HG03039 (cell line): Measurements from ENCODE around the gene LIM2.

Experiments
- ATAC-seq: cut with Tn5 transposase; IDR thresholded peaks from one replicate; pipeline ENCODE4 v1.9.1; 2021; ENCODE audit warnings: mild to moderate bottlenecking, moderate library complexity; ENCODE audit not compliant: unreplicated experiment

Gene LIM2

DNA sequence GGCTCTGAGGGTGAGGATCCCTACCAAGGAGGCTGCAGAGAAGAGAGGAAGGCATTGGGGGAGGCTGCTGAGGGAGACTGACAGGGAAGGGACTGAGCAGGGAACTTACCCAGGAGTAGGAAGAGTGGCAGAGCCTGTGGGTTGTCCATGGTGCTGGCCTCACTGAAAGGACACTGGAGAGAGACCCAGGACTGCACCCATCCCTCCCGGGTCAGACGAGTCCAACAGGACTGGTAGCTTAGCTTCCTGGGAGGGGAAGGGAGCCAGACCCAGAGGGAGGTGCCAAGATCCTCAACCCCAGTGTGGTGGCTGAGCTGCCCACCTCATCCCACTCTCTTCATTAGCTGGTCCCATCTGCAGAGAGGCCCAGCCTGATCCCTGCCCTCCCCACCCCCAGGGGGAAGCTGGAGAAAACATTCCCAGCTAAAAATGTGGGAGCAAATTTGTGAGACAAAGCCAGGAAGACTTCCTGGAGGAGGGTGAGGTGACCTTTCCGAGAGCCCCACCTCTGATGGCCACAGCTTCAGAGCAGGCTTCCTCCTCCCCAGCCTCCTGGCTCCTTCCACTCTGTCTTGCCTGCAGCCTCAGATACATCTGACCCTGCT lies 45.7 kb downstream of the LIM2 start, which contains the start of gene VSIG10L:
TSS of gene VSIG10L (minus strand) at position 164 of the 605 bp plus-strand sequence. CDS start at position 149, 15 bp downstream.
- ATAC-seq: no peak

- no peak for ATAC-seq
Observed at GRCh38 chr19:51341066-51341465, 46.7 kb downstream of the LIM2 start.

DNA sequence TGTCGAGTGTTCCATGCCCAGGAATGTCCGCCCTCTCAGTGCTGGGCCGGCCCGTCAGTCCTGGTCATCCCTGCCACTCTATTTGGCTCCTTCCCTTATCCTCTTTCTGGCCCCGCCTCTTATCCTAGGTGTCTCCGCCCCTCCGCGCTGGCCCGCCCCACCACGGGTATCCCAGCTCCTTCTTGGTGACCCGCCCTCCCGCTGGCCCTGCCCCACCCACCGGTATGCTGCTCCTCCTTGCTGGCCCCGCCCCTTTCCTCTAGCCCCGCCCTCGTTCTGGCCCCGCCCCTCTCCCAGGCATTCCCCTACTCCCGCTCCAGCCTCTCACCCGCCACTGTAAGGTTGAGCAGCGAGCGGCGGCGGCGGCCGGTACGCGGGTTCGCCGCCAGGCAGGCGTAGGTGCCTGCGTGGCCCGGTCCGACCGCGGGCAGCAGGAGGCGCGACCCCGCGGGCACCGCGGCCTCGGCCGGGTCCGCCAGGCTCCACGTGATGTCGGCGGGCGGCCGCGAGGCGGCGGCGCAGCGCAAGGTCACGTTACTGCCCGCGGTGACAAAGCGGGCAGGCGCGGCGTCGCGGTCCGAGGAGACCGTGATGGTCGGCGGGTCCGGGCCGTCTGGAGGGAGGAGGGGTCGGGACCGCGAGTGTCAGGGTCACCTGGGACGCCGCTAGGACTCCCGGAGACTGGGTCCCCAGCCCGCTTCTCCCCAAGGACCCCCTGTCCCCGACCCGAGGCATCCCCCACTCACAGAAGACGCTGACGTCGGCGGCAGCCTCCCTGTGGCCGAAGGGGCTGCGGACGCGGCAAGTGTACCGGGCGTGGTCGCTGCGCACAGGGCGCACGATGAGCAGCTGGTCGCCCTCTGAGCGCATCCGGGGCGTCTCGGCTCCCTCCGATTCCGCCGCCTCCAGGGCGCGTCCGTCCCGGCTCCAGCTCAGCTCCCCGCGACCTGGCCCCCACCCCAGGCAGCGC lies 47.8 kb downstream of the LIM2 start:
- ATAC-seq: peak; percentile 70

DNA sequence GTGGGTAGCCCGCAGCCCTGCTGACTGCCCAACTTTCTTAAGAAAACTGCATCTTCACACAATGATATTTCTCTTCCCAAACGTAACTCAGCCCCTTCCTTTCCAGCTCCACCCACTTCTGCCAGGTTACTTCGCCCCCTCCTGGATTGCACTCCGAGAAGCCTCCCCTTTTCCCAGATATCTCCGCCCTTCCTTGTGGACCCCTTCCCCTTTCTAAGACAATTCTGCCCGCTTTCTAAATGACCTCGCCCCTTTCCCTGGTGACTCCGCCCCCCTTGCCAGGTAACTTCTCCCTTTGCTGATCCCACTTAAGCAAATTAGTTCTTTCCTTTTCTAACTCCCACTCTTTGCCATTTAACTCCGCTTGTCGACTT lies 48.5 kb downstream of the LIM2 start:
- no peak for ATAC-seq

GRCh38 chr19:51338563-51339312 lies 49.0 kb downstream of the LIM2 start:
- peak; percentile 40 for ATAC-seq

GRCh38 chr19:51337861-51338562 lies 49.8 kb downstream of the LIM2 start:
- ATAC-seq: no peak

DNA sequence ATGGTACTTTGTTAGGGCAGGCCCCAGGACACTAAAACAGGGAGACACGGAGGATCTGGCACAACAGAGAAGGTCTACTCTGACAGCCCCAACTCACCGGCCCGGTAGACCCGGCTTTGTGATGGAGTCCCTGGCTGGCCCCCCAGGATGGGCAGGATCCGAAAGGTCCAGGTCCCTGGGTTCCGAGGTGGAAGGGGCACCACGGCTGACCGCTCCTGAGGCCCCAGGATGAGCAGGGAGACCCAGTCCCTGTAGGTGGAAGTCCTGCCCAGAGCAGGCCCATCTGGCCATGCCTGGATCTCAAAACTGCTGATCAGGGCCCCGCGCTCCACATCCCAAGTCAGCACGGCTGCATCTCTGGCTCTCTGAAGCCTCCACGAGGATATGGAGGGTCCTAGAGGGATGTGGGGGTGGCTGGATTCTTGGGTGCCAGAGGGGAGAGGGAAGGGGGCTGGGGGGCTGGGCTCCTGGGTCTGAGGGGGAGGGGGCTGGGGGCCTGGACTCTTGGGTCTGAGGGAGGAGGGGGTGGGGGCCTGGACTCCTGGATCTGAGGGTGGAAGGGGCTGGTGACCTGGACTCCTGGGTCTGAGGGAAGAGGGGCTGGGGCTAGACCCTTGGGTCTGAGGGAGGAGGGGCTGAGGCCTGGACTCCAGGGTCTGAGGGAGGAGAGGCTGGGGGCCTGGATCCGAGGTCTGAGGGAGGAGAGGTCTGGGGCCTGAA lies 50.5 kb downstream of the LIM2 start:
- ATAC-seq: no peak

DNA sequence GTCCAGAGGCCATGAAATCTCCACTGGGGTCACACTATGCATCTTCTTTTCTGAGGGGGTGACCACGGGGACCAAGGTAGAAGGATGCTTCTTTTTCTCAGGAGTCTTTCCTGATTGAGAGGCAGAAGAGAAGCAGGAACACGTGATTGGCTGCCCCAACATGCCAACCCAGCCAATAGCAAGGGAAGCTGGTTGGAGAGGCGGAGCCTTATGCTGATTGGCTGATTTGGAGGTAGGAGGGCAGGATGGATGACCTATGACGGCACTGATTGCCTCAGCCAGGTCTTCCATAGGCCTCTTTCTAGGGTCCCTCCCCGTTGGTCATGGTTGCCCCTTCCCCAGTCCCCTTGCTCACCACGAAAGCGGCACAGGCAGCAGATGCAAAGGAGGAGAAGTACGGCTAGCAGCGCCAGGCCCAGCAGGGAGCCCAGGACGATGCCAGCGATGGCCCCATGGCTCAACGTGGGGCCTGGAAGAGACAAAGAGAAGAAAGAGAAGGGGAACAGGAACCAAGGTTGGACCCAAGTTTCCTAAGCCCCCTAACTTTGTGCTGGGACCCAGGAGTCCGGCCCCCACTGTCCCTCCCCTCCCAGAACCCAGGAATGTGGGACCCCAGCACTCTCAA lies 53.8 kb downstream of the LIM2 start:
- ATAC-seq: no peak

DNA sequence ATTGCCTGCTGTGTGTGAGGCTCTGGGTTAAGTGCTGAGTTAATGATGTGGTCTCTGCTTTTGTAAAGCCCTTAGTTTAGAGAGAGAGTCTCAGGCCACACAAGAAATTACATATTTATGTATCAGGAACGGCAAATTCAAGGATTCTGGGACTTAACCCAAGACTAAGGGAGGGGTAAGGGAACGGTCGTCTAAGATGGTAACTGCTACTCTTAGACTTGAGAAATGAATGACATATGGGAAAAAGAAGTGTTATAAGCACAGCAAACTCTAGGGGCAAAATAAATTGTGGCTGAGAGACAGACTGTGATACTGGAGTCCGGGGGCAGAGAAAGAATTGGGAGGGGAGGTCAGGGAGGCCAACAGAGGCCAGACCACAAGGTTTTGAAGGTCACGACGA lies 56.1 kb downstream of the LIM2 start:
- no peak for ATAC-seq

DNA sequence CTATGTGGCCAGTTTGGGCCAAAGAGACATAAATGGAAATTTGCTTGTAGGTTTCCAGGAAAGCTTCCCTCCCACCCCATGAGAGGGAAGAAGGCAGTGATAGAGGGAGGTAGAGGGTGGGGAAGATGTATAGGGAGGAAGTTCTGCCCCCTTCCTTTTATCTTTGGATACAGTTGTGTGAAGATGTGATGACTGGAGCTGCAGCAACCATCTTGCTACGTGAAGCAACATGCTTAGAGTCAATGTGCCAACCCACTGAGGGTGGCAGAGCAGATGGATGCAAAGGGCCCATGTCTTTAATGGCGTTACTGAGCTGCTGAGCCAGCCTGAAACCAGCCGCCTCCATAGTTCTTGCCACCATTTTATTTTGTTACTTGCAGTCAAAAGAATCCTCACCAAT lies 56.6 kb downstream of the LIM2 start:
- ATAC-seq: no peak

DNA sequence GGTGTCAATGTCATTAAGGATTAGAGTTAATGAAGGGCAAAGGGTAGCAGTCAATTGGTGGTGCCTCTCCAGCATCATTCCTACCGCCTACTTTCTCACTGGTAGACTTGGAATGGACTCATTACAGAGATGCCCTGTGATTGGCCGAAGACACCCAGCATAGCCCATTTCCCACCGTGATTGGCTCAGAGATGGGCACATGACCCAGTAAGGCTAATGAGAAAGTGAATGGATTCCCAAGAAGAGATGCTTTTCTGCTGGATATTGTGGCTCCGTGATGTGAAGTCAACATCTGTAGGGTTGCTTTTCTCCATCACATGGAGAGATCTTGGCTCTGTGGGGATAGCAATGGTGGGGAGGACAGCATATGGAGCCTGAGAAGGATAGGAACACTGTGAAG lies 57.4 kb downstream of the LIM2 start:
- no peak for ATAC-seq
